Anterior cingulate cortex (tissue), 58 donors: ENCODE results near the gene ZNF783.
"Not testable (repeated sequence)": the region's sequence is repeated elsewhere in the genome, so short reads cannot be mapped to it uniquely, and the experiment has no call there.

ENCODE experiments used
- DNase-seq, 58 donors: peaks; one replicate each; lab custom pipeline; 2025; lab: John Stamatoyannopoulos, UW

Gene ZNF783

GRCh38 chr7:149295481-149295850, 33.5 kb downstream of the ZNF783 start:
- no peak for DNase-seq

DNA sequence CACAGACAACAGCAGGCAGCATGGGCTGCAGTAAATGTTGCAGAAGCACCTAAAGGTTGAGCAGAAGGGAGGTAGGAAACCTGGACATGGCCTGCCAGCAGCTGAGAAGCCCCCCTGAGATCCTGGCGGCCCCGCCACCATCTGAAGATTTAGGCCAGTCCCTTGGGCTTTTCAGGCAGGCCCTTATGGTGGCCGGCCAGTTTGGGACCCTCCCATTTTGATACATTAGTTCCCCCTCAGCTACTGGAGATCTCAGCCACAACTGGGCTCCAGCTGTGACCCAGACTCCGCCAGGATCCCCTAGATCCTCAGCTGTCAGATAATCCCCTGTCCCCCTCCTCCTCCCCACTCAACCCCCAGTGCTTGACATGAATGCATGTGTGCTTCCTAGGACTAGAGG, 34.4 kb downstream of the ZNF783 start:
- DNase-seq, result no peak

GRCh38 chr7:149297034-149297755, 35.2 kb downstream of the ZNF783 start:
- DNase-seq, result no peak

- DNase-seq, result no peak
These were observed 38.8 kb downstream of the ZNF783 start for GRCh38 chr7:149300620-149301285.

DNA sequence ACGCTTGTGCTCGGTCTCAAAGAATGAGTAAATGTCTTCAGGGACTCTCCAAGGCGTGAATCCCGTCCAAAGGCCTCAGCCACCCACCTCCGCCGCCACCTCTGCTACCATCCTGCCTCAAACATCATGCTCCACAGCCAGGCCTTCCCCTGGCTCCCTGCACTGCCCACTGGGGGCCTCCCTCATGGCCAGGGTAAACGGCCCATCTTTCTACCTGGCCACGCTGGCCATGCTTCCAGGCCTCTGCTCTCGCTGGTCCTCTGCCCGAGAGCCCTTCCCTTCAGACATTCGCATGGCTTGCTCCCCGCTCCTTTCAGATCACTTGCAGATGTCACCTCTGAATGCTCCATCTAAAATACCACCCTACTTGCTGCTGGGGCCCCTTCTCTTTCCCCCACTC, 40.2 kb downstream of the ZNF783 start:
- no peak for DNase-seq

DNA sequence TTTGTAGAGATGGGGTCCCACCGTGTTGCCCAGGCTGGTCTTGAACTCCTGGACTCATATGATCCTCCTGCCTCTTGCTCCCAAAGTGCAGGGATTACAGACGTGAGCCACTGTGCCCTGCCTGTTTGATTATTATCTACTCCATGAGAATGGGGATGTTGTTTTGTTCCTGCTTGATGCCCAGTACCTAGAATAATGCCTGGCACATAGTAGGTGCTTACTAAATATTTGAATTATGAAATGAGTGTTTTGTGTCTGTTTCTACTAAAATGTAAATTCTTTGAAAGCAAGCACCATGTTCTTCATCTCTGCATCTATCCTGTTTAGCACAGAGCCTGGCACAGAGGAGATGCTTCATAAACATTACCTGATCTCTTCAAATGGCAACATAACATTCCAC, 40.9 kb downstream of the ZNF783 start:
- no peak for DNase-seq

GRCh38 chr7:149304006-149304405, 42.0 kb downstream of the ZNF783 start:
- no peak for DNase-seq

DNA sequence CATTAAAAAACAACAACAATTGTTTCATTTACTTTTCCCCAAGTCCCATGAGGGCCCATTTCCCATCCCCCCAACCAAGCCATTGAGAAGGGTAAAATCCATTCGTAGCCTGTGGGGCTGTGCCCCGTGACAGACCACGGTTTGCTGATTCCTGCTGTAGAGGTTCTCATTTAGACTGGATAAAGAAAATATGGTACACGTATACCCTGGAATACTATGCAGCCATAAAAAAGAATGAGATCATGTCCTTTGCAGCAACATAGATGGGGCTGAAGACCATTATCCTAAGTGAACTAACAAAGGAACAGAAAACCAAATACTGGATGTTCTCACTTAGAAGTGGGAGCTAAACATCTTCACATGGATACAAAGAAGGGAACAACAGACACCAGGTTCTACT, 44.9 kb downstream of the ZNF783 start:
- no peak for DNase-seq

GRCh38 chr7:149307775-149308501, 45.9 kb downstream of the ZNF783 start:
- no peak for DNase-seq

DNA sequence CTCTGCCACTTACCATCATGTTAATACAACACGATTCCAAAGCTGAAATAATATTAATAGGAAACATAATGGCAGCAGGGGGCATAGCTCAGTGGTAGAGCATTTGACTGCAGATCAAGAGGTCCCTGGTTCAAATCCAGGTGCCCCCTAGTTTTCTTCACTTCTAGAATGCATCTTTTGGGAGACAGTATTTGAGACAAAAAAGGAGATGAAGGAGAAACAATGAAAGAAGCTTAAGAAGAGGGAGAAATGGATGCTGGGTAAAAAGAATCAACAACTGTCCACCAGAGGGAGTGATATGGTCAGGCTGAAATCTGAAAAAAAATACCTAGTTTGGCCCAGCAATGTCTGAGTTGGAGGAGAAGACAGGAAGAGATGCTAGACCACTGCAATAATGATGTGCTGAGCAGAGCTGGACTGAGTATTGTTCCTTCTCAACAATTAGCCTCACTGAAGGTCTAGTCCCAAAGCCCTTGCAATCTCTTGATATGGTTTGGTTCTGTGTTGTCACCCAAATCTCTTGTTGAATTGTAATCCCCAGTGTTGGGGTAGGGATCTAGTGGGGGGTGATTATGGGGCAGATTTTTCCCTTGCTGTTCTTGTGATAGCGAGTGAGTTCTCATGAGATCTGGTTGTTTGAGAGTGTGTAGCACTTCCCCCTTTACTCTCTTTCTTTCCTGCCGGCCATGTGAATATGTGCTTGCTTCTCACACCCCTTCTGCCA, 48.3 kb downstream of the ZNF783 start:
- DNase-seq, result no peak

GRCh38 chr7:149310990-149311573, 49.1 kb downstream of the ZNF783 start:
- DNase-seq, result no peak

DNA sequence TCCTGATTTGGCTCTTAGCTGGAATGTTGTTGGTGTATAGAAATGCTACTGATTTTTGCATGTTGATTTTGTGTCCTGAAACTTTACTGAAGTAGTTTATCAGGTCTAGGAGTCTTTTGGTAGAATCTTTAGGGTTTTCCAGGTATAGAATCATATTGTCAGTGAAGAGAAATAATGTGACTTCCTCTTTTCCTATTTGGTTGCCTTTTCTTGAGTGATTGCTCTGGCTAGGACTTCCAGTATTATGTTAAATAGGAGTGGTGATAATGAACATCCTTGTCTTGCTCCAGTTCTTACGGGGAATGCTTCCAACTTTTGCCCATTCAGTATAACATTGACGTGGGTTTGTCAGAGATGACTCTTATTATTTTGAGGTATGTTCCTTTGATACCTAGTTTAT, 52.0 kb downstream of the ZNF783 start:
- no peak for DNase-seq

GRCh38 chr7:149316606-149317005, 54.6 kb downstream of the ZNF783 start:
- DNase-seq, result no peak

GRCh38 chr7:149317496-149317895, 55.5 kb downstream of the ZNF783 start:
- DNase-seq, result no peak

- DNase-seq, result no peak
These were observed 56.1 kb downstream of the ZNF783 start for GRCh38 chr7:149317986-149318672.

DNA sequence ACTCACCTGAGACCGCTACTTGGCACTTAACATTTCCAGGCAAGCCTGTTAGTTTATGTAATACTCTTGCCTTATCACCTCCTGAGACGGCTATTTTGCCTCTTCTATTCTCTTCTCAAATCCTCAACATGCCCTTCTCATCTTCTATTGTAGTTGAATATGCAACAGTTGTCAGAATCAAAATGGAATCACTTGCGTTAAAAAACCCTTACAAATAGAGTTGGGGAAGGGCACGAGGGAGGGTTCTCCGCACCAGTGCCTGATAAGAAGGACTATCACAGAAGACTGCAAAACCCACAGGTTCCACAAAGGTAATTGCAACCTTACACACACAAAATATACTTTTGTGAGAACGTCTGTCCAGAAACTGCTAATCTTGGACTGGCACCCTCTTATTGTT, 57.4 kb downstream of the ZNF783 start:
- no peak for DNase-seq

DNA sequence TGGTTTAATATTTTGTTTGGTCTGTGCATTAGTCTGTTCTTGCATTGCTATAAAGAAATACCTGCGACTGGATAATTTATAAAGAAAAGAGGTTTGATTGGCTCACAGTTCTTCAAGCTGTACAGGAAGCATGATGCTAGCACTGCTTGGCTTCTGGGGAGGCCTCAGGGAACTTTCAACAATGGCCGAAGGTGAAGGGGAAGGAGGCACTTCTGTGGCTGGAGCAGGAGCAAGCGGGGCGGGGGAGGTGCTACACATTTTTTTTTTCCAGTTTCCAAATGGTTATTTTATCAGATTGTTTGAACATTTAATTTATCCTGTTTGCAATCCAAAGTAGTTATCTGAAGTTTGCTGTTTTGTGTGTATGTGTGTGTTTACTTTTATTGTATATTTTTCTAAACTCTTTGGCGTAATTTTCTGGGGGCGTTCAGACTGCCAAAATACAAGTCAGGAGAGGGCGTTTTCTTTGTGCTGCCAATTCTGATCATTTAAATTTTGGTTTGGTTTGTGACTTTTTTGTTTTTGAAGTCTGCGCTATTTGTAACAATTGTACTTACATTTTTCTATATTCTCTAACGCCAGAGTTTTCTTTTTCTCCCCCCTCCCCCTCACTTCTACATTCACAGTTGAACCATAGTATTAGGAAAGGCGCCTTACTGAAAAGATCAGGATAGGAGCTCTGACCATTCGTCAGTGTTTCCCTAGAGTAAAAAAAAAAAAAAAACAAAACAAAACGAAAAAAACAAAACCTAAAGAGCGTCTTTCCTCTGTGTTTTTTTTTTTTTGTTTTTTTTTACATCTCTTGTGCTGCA, 58.5 kb downstream of the ZNF783 start:
- DNase-seq, result no peak

- DNase-seq, result not testable (repeated sequence)
These were observed 59.3 kb downstream of the ZNF783 start for GRCh38 chr7:149321125-149321905.
